Ecto neural progenitor cell (in vitro differentiated cells): ENCODE results near the gene ZNF106.

Experiments used
- DNase-seq: peaks from one replicate; pipeline ENCODE4 v3.0.0-alpha.2; 2018; ENCODE audit warnings: low spot score

ZNF106 gene

DNA sequence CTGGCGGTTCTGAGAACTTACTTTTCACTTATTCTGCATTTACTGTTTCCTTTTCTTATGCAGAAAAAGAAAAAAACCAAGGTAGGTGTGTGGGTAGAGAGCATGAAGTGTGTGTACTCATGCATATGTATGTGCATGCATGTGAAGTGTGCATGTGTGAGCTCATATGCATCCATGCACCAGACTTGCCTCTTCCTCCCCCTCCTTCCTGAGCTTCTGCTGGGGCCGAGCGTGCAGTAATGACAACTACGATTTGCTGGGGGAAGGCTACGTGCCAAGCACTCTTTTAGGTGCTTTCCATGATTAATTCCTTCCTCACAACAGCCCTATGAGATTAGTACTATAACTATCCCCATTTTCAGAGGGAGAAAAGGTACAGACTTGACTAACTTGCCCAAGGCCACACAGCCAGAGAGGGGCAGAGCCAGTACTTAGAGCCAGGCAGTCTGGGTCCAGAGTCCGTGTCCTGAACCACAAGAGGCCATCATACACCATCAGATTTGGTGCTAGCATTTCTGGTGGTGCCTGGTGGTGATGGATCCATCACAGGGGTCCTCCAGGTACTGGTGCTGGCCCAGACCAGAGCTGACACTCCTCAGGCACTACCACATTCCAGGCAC is 85.0 kb downstream of the ZNF106 start:
- DNase-seq, result no peak

DNA sequence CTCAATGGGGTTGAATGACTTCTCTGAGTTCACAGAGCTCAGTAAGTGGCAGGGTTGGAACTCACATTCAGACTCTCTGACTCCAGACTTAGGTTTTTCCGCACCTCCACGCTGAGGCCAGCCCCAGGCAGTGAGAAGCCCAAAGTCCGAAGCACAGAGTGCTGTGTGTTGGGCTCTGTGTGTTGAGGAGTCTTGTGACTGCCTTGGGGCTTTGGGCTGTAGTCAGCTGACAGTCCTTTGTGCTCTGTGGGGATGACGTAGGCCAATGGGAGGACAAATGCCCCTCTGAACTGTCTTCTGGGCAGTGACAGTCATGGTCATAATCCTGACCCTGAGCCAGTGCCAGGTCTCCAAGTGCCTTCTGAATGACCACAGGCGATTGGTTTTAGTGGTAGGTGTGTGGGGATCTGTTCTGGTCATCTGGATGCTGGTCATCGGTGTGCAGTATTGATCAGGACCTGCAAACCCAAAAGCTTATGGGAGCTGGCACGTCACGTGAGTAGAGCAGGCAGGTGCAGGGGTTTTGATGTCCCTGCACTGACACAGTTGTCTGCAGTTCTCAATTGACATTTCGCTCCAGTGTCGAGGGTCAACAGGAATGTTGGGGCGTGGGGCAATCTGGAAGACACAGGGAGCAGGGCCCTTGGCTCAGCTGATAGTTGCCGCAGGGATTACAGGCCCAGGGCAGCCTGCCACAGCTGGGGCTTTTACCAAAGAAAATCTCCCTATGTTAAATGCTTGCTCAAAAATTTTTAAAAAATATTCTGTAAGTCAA is 86.3 kb downstream of the ZNF106 start:
- no peak for DNase-seq

GRCh38 chr15:42403389-42403788 is 87.6 kb downstream of the ZNF106 start:
- no peak for DNase-seq

DNA sequence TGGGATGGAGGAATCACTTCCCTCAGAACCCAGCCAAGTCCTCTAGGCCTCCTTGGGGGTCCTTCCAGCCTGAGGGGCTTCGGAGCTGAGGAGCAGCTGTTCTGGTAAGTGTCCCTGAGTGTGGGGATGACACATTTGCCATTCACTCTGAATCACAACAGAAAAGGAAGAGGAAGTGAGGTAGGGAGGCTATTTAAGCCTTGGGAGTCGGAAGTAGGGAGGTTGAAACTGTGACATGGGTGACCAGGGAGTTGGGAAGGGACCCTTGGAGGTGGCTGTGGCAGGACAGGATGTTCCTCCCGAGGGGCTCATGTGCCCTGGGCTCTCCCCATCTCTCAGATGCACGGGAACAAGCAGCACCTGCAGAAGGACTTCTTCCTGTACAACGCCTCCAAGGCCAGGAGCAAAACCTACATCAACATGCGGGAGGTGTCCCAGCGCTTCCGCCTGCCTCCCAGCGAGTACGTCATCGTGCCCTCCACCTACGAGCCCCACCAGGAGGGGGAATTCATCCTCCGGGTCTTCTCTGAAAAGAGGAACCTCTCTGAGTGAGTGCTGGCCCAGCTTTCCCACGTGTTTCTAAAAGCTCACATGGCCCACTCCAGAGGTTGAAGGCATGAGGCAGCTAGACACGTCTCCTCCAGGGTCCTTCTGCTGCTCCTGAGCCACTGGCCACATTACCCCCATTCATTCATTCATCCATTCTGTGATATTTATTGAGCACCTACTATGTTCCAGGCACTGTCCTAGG is 88.3 kb downstream of the ZNF106 start:
- no peak for DNase-seq

DNA sequence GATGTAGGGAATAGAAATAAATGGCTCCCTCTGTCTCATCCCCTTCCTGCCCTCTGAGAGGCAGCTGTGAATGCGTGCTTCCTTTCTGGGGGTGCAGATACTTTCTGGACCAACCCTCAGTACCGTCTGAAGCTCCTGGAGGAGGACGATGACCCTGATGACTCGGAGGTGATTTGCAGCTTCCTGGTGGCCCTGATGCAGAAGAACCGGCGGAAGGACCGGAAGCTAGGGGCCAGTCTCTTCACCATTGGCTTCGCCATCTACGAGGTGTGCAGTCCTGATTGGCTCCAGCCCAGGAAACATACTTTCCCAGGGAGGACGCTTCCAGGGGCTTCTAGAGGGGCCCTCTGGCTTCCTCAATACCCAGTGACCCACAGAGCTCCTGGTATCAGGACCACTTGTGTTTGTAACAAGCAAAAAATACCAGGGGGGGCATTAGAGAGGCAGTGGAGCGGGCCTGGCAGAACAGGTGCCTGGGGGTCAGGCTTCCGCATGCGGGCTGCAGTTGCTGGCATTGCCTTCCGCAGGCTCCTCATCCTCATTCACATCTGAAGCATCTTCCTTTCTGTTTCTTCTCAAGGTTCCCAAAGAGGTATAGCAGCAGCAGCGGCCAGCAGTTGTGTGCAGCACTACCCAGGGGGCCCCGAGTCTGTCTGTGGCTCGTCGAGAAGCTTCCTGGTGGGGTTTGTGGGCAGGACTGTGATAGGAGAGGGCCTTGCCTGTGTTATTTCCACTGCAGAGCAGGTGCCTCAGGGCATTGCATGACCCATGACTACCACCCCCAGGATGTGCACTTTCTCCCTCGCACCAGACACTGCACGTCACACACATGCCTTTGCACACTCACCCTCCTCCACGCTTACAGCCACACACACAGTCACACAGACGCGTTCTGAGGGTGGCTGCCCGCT is 89.1 kb downstream of the ZNF106 start:
- DNase-seq, result no peak

- DNase-seq, result no peak
Measured at GRCh38 chr15:42395838-42396237, 95.1 kb downstream of the ZNF106 start.

GRCh38 chr15:42394106-42394505 is 96.8 kb downstream of the ZNF106 start:
- peak; percentile 32 for DNase-seq

DNA sequence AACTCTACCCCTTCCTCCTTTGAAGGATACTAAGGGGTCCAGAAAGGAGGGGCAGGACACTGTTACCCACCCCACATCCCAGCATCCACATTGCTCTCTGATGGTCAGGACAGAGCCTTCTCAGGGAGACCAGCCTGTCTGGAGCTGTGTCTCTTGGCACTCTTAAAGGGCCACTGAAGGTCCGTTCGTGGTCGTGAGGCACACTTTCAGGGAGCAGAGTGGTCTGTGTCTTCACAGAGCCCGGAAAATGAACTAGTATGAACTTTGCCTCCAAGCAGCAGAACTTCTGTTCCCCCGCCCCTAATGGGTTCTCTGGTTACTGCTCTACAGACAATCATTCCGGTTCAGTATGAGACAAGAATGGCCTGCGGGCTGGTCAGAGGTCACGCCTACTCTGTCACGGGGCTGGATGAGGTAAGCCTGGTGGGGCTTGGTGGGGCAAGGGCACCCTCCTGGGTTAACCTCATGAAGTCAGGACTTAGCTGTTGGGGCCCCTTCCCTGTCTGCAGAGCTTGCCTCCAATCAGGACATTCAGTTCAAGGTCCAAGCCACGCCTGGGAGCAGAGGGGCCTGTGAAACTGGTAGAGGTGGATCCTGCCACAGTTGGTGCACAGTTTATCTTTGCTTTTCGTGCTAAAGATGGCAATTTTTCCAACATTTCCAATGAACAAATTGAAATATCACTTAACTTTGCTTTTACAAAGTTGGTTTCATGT is 98.5 kb downstream of the ZNF106 start:
- peak; percentile 46 for DNase-seq

GRCh38 chr15:42387603-42388002 is 103.3 kb downstream of the ZNF106 start:
- DNase-seq, result no peak

GRCh38 chr15:42385980-42386700 is 104.8 kb downstream of the ZNF106 start:
- DNase-seq, result no peak

GRCh38 chr15:42385206-42385979 is 105.5 kb downstream of the ZNF106 start:
- DNase-seq, result peak; percentile 65

GRCh38 chr15:42384597-42384996 is 106.3 kb downstream of the ZNF106 start:
- DNase-seq, result no peak

DNA sequence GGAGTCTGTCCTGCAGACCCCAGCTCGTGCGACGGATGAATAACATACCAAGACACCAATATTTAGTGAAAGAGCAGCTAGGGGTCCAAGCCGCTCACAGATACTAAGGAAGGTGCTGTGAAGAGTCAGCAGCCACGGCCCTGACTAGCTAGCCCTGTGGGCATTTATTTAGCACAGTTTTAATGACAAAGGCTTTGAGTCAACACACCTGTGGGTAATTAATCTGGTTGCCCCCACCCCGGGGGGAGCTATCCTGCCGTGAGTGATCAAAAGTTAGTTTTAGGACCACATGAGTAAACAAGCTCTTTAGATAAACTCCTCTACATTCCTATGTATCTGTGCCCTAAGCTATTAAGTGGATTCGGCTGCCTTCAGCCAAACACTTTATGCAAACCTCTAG is 112.9 kb downstream of the ZNF106 start:
- no peak for DNase-seq

- no peak for DNase-seq
Measured at GRCh38 chr15:42375941-42376340, 115.0 kb downstream of the ZNF106 start.

- no peak for DNase-seq
Measured at GRCh38 chr15:42375252-42375651, 115.7 kb downstream of the ZNF106 start.

GRCh38 chr15:42374810-42375209 is 116.1 kb downstream of the ZNF106 start:
- no peak for DNase-seq

GRCh38 chr15:42373936-42374335 is 117.0 kb downstream of the ZNF106 start:
- no peak for DNase-seq

GRCh38 chr15:42373274-42373673 is 117.7 kb downstream of the ZNF106 start:
- no peak for DNase-seq

- no peak for DNase-seq
Measured at GRCh38 chr15:42371096-42371495, 119.8 kb downstream of the ZNF106 start.

- DNase-seq, result no peak
Measured at GRCh38 chr15:42368096-42368495, 122.8 kb downstream of the ZNF106 start.
